A673 (cell line): ENCODE results near the gene BORCS6. TPM values are rescaled to one million over a fixed set of nuclear protein-coding genes. Genes with fewer than 3 reads are reported as not detected.

ENCODE experiments used
- BruUV-seq: library from RNA; stranded (reverse); fragments of 400-500 nt; replicated peaks from 2 replicates; lab custom pipeline; 2021; lab: Mats Ljungman, UMichigan
- CTCF ChIA-PET: fragments of 300-600 bp; sonication (Branson Sonifier 250); formaldehyde crosslinking; loops from one replicate; lab custom pipeline; 2022; ENCODE audit warnings: antibody characterized with exemption; lab: Charles Lee
- POLR2A ChIA-PET: fragments of 300-600 bp; sonication (Branson Sonifier 250); formaldehyde crosslinking; loops from one replicate; lab custom pipeline; 2022; ENCODE audit warnings: antibody characterized with exemption; ENCODE audit not compliant: low non-redundant PET; lab: Charles Lee
- DNase-seq: peaks from one replicate; pipeline ENCODE4 v3.0.0-alpha.2; 2015; ENCODE audit warnings: low spot score
- H3K27ac ChIP-seq: fragments of 200-600 bp; sonication (generic); 2 replicates; pipeline ENCODE4 v1.5.1; 2016; ENCODE audit warnings: mixed run types, low read depth, mild to moderate bottlenecking, mixed read lengths, antibody characterized with exemption, low read length; ENCODE audit not compliant: poor library complexity, severe bottlenecking
- H3K27me3 ChIP-seq: fragments of 200-600 bp; sonication (generic); replicated peaks from 2 replicates; pipeline ENCODE4 v1.6.1; 2017; ENCODE audit warnings: mixed run types, low read depth, mild to moderate bottlenecking, mixed read lengths, antibody characterized with exemption, low read length; ENCODE audit not compliant: insufficient read depth, poor library complexity
- H3K36me3 ChIP-seq: fragments of 200-600 bp; sonication (generic); 2 replicates; pipeline ENCODE4 v1.6.1; 2016; ENCODE audit warnings: mixed run types, mild to moderate bottlenecking, mixed read lengths, antibody characterized with exemption, low read length; ENCODE audit not compliant: insufficient read depth, poor library complexity, severe bottlenecking
- H3K4me1 ChIP-seq: fragments of 200-600 bp; sonication (generic); 2 replicates; pipeline ENCODE4 v1.6.1; 2017; ENCODE audit warnings: mixed run types, mild to moderate bottlenecking, mixed read lengths, antibody characterized with exemption, low read length; ENCODE audit not compliant: insufficient read depth, poor library complexity, severe bottlenecking
- H3K4me3 ChIP-seq: fragments of 200-600 bp; sonication (generic); 2 replicates; pipeline ENCODE4 v1.5.1; 2016; ENCODE audit warnings: low read depth, mixed run types, mild to moderate bottlenecking, mixed read lengths, low read length; ENCODE audit not compliant: poor library complexity, severe bottlenecking
- H3K9me3 ChIP-seq: fragments of 200-600 bp; sonication (generic); 2 replicates; pipeline ENCODE4 v1.6.1; 2016; ENCODE audit warnings: mixed run types, low read depth, mild to moderate bottlenecking, mixed read lengths, antibody characterized with exemption, low read length; ENCODE audit not compliant: poor library complexity, severe bottlenecking
- CTCF ChIP-seq: fragments of 300-800, 200-600 bp; sonication (generic); conservative IDR thresholded peaks from 2 replicates; pipeline ENCODE4 v1.5.1; 2017; ENCODE audit warnings: low read depth, mild to moderate bottlenecking, antibody characterized with exemption, low read length, moderate library complexity, mixed read lengths
- EZH2 ChIP-seq: fragments of 200-600 bp; sonication (generic); IDR thresholded peaks from 2 replicates; pipeline ENCODE4 v1.6.1; 2017; ENCODE audit warnings: borderline replicate concordance, low read depth, mild to moderate bottlenecking, mixed read lengths, antibody characterized with exemption, low read length; ENCODE audit not compliant: poor library complexity, severe bottlenecking
- intact Hi-C: fragments of 100-400 bp; cut with micrococcal nuclease; formaldehyde crosslinking; loops from one replicate; pipeline ENCODE4 v1.10.0; 2022; ENCODE audit not compliant: unreplicated experiment
- total RNA-seq: library from RNA; stranded (reverse); gene quantifications from 2 replicates; pipeline ENCODE4 v1.2.3, GENCODE V29; 2021

BORCS6 gene
- total RNA-seq, 1 experiment from 2014 or later, result 3.7 TPM

DNA sequence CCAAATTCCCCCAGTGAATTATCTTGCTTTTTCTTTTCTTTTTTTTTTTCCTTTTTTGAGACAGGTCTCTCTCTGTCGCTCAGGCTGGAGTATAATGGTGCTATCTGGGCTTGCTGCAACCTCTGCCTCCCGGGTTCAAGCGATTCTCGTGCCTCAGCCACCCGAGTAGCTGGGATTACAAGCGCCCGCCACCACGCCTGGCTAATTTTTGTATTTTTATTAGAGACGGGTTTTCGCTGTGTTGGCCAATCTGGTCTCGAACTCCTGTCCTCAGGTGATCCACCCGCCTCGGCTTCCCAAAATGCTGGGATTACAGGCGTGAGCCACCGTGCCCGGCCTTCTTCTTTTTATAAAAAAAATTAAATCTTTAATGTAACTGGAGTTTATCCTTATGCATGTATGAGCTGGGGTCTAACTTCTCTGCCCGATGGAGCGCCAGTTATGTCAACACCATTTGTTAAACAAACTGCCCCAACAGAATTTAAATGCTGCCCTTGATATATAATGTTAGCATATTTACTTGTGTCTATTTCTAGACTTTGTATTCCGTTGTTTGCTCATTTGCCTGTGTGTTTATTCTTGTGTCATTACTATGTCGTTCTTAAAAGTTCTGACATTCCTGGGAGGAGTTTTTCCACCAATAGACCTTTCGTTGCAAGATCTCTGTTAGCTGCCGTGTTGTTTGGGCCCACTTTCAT, 20.9 kb upstream of the BORCS6 start:
- H3K27ac ChIP-seq, result peak overlapping the region; percentile 94
- BruUV-seq, result TSS peak; percentile 97
- ChIA-PET POLR2A (interaction anchor here (0.6 to 1.0 kb wide), 4 partner anchors 14 to 20 kb away, joined by 4 to 9 read pairs (median 6); no protein-coding TSS in a partner anchor), CTCF (interaction anchor here (0.7 to 1.2 kb wide), 2 partner anchors 11 to 50 kb away, joined by 3 to 4 read pairs; no protein-coding TSS in a partner anchor)
- intact Hi-C loops, result loop anchor here (1.0 kb wide), 2 partner anchors 9 to 24 kb away; no protein-coding TSS in a partner anchor
- peak overlapping the region; percentile 82 for H3K4me3 ChIP-seq
- TF ChIP-seq CTCF, result no peak
- no peak for TF ChIP-seq EZH2
- H3K27me3 ChIP-seq, result no peaks in the 10 kb centered on the region
- DNase-seq, result no peak
- H3K9me3 ChIP-seq, result no peaks in the 10 kb centered on the region
- H3K36me3 ChIP-seq, result peaks cover 22% of the 10 kb centered on the region
- peaks cover 11% of the 10 kb centered on the region for H3K4me1 ChIP-seq

GRCh38 chr17:8209907-8210760, 20.2 kb upstream of the BORCS6 start, which contains the start of gene AURKB:
AURKB (minus strand) TSS chr17:8210575; CDS start chr17:8210224, 351 bp downstream.
- intact Hi-C loops, result loop anchor here (1.0 kb wide), 2 partner anchors 10 to 23 kb away; no protein-coding TSS in a partner anchor
- TF ChIP-seq EZH2 (no peak), CTCF (no peak)
- peak; percentile 99 for DNase-seq
- ChIA-PET POLR2A (interaction anchor here (0.5 to 1.0 kb wide), 6 partner anchors 8 to 32 kb away, joined by 4 to 9 read pairs (median 5); no protein-coding TSS in a partner anchor), CTCF (interaction anchor here (0.6 to 1.2 kb wide), 3 partner anchors 11 to 49 kb away, joined by 3 to 5 read pairs (median 4); no protein-coding TSS in a partner anchor)
- BruUV-seq, result TSS peak; percentile 87
- Histone ChIP-seq H3K9me3 (no peaks in the 10 kb centered on the region), H3K27me3 (no peaks in the 10 kb centered on the region), H3K4me1 (peaks cover 11% of the 10 kb centered on the region), H3K36me3 (peaks cover 30% of the 10 kb centered on the region), H3K27ac (peak within 1 kb of the TSS; percentile 94), H3K4me3 (peak within 1 kb of the TSS; percentile 82)

DNA sequence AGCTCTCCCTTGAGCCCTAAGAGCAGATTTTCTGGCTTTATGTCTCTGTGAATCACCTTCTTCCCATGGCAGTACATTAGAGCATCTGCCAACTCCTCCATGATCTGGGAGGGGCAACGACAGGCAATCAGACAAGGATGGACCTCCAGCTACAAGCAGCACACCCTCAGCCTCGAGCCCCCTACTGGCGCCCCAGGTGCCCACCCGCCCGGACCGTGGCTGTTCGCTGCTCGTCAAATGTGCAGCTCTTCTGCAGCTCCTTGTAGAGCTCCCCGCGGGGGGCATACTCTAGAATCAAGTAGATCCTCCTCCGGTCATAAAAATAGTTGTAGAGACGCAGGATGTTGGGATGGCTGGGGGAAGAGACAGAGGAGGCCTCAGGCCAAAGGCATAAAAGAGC, 16.6 kb upstream of the BORCS6 start:
- Histone ChIP-seq H3K27ac (peak overlapping the region; percentile 4), H3K27me3 (no peaks in the 10 kb centered on the region), H3K36me3 (peaks cover 48% of the 10 kb centered on the region), H3K4me1 (peaks cover 11% of the 10 kb centered on the region), H3K4me3 (no peak overlapping the region), H3K9me3 (no peaks in the 10 kb centered on the region)
- BruUV-seq, result no TSS peak
- TF ChIP-seq CTCF (no peak), EZH2 (no peak)
- CTCF ChIA-PET, result no interaction called here
- no peak for DNase-seq
- POLR2A ChIA-PET, result interaction anchor here (0.7 kb wide), 1 partner anchor 113 kb away, joined by 7 read pairs; no protein-coding TSS in a partner anchor
- intact Hi-C loops, result no loop called here
